ENCODE data around the gene SLCO1A2. TPM values are rescaled to one million over a fixed set of nuclear protein-coding genes. Genes with fewer than 3 reads are reported as not detected.
A peak's percentile ranks its signal among the peaks of the same experiment; 100 is the strongest.

The SLCO1A2 gene
- total and polyA plus RNA-seq, 11 donors: not detected

GRCh38 chr12:21252070-21252469 lies 82.6 kb downstream of the SLCO1A2 start:
- Histone ChIP-seq H3K9me3 (peaks cover 0 to 1% (median 0%) of the 10 kb centered on the region in 12 donors), H3K4me3 (no peak overlapping the region), H3K36me3 (no peaks in the 10 kb centered on the region), H3K27ac (no peak overlapping the region), H3K27me3 (no peaks in the 10 kb centered on the region), H3K4me1 (peaks cover 0 to 8% (median 0%) of the 10 kb centered on the region in 12 donors)
- TF ChIP-seq, protein P1, sequence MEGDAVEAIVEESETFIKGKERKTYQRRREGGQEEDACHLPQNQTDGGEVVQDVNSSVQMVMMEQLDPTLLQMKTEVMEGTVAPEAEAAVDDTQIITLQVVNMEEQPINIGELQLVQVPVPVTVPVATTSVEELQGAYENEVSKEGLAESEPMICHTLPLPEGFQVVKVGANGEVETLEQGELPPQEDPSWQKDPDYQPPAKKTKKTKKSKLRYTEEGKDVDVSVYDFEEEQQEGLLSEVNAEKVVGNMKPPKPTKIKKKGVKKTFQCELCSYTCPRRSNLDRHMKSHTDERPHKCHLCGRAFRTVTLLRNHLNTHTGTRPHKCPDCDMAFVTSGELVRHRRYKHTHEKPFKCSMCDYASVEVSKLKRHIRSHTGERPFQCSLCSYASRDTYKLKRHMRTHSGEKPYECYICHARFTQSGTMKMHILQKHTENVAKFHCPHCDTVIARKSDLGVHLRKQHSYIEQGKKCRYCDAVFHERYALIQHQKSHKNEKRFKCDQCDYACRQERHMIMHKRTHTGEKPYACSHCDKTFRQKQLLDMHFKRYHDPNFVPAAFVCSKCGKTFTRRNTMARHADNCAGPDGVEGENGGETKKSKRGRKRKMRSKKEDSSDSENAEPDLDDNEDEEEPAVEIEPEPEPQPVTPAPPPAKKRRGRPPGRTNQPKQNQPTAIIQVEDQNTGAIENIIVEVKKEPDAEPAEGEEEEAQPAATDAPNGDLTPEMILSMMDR (IDR thresholded peaks at IDR 0.05): no peak
- no peak for TF ChIP-seq POLR2A (IDR thresholded peaks at IDR 0.05)
- intact Hi-C loops (cut with DNase I): no loop called here
- ATAC-seq (peak in 2 of 4 donors; percentile 50 to 62), DNase-seq (peak in 2 of 5 donors; percentile 24 to 25)
- 73 to 80% (median 76%) methylated on average over 5 of the region's 5 CpGs for WGBS, 4 donors

DNA sequence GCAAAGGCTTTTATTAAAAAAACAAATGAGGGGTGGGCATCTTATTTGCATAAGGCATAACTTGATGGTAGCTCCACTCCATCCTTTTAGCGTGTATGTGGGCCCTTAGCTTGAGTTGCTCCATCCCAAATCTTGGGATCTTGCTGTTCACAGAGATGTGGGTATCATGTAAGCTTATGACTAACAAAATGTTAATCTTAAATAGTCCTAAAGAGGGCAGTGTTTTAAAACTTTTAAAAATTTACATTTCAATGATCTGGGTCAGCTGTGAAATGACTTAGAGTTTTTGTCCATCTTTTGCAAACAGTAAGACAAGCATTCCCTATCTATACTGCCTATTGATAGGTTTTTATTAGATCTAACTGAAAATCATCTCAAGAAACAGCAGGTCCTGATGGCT lies 86.0 kb downstream of the SLCO1A2 start:
- 69 to 90% (median 84%) methylated on average over 1 of the region's 1 CpG for WGBS, 4 donors
- peak in 1 of 4 donors; percentile 33 for ATAC-seq
- intact Hi-C loops (cut with DNase I): loop anchor here in 1 of 10 donors (5.0 kb wide), 1 partner anchor 189 kb away; the partner anchor contains the start of gene PYROXD1

DNA sequence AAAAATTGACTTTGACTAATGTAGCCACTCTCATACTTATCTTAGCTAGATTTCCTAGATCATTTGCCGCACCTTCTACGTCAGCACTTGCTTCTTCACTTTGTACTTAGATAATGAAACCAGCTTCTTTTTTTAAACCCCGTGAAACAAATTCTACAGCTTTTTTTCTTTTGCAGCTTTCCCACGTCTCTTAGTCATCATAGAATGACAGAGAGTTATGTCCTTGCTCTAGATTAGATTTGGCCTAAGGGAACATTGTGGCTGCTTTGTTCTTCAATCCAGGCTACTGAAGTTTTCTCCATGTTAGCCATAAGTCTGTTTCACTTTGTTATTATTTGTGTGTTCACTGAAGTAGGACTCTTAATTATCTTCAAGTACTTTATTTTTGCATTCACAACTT lies 94.9 kb downstream of the SLCO1A2 start:
- ATAC-seq (no peak), DNase-seq (no peak)
- no peak overlapping the region for H3K4me3 ChIP-seq
- H3K27me3 ChIP-seq: no peaks in the 10 kb centered on the region
- TF ChIP-seq POLR2A (IDR thresholded peaks at IDR 0.05): no peak
- TF ChIP-seq, protein P1 (IDR thresholded peaks at IDR 0.05): no peak
- H3K9me3 ChIP-seq: peaks cover 0 to 5% (median 0%) of the 10 kb centered on the region in 12 donors
- H3K27ac ChIP-seq: no peak overlapping the region
- intact Hi-C loops (cut with DNase I): no loop called here
- 17 to 33% (median 30%) methylated on average over 4 of the region's 4 CpGs for WGBS, 4 donors
- no peaks in the 10 kb centered on the region for H3K4me1 ChIP-seq
- no peaks in the 10 kb centered on the region for H3K36me3 ChIP-seq

More for the DNA sequence above, 86.0 kb downstream of the SLCO1A2 start:
- TF ChIP-seq, protein P1 (IDR thresholded peaks at IDR 0.05): peak in 2 of 12 donors; percentile 21
- no peak for TF ChIP-seq POLR2A (IDR thresholded peaks at IDR 0.05)
- no peak overlapping the region for H3K27ac ChIP-seq
- no peaks in the 10 kb centered on the region for H3K36me3 ChIP-seq
- H3K9me3 ChIP-seq: peaks cover 0 to under 1% (median 0%) of the 10 kb centered on the region in 12 donors
- H3K4me3 ChIP-seq: no peak overlapping the region
- H3K4me1 ChIP-seq: peaks cover 0 to 8% (median 0%) of the 10 kb centered on the region in 12 donors
- H3K27me3 ChIP-seq: no peaks in the 10 kb centered on the region
- DNase-seq: no peak

- WGBS, 4 donors: 65 to 78% (median 71%) methylated on average over 5 of the region's 5 CpGs
- peaks cover 0 to 3% (median 0%) of the 10 kb centered on the region in 12 donors for H3K9me3 ChIP-seq
- ATAC-seq (no peak), DNase-seq (no peak)
- TF ChIP-seq POLR2A (IDR thresholded peaks at IDR 0.05): no peak
- TF ChIP-seq, protein P1 (IDR thresholded peaks at IDR 0.05): no peak
- no peaks in the 10 kb centered on the region for H3K4me1 ChIP-seq
- intact Hi-C loops (cut with DNase I): no loop called here
- no peaks in the 10 kb centered on the region for H3K27me3 ChIP-seq
- no peak overlapping the region for H3K27ac ChIP-seq
- no peaks in the 10 kb centered on the region for H3K36me3 ChIP-seq
- no peak overlapping the region for H3K4me3 ChIP-seq
Measured at GRCh38 chr12:21234395-21234794, 100.3 kb downstream of the SLCO1A2 start.
